IMR-90 (cell line): ENCODE measurements around the gene SYT2. TPM values are rescaled to one million over a fixed set of nuclear protein-coding genes. Genes with fewer than 3 reads are reported as not detected.
"Not testable (repeated sequence)": the region's sequence is repeated elsewhere in the genome, so short reads cannot be mapped to it uniquely, and the experiment has no call there.

ENCODE experiments used
- ATAC-seq: fragments of 200-7000 bp; cut with Tn5 transposase; 2 replicates; pipeline ENCODE4 v1.9.1; 2020; ENCODE audit warnings: low read depth, mild to moderate bottlenecking, moderate library complexity
- BruUV-seq: library from RNA; stranded (reverse); fragments of 400-500 nt; replicated peaks from 2 replicates; lab custom pipeline; 2021; lab: Mats Ljungman, UMichigan
- CTCF ChIA-PET: fragments of 300-600 bp; formaldehyde crosslinking; extraction: SDS; loops from one replicate; lab custom pipeline; 2021; ENCODE audit warnings: antibody characterized with exemption; lab: Yijun Ruan, JAX
- POLR2A ChIA-PET: fragments of 300-600 bp; sonication (Branson Sonifier 250); formaldehyde crosslinking; loops from one replicate; lab custom pipeline; 2022; ENCODE audit warnings: antibody characterized with exemption; ENCODE audit not compliant: unreplicated experiment; lab: Charles Lee
- DNase-seq: peaks from one replicate; pipeline ENCODE4 v3.0.0; 2013
- H2AFZ ChIP-seq: replicated peaks from 2 replicates; pipeline ENCODE3; 2013; ENCODE audit warnings: low read length, mild to moderate bottlenecking; ENCODE audit not compliant: poor library complexity
- H2AK5ac ChIP-seq: 2 replicates; pipeline ENCODE4 v1.6.1; 2013; ENCODE audit warnings: low read depth, low read length, inconsistent platforms
- H2AK9ac ChIP-seq: replicated peaks from 2 replicates; pipeline ENCODE3; 2013; ENCODE audit warnings: mild to moderate bottlenecking, low read depth, low read length, moderate library complexity; ENCODE audit not compliant: poor library complexity
- H2BK120ac ChIP-seq: 2 replicates; pipeline ENCODE4 v1.6.1; 2013; ENCODE audit warnings: low read depth, low read length, inconsistent platforms
- H2BK15ac ChIP-seq: 3 replicates; pipeline ENCODE4 v1.6.1; 2013; ENCODE audit warnings: low read depth, low read length, inconsistent platforms
- H2BK20ac ChIP-seq: 2 replicates; pipeline ENCODE4 v1.6.1; 2013; ENCODE audit warnings: low read depth, mild to moderate bottlenecking, inconsistent platforms, low read length, moderate library complexity
- H2BK5ac ChIP-seq: 2 replicates; pipeline ENCODE4 v1.6.1; 2013; ENCODE audit warnings: mild to moderate bottlenecking, low read depth, low read length, inconsistent platforms; ENCODE audit not compliant: poor library complexity, severe bottlenecking
- H3K14ac ChIP-seq: replicated peaks from 2 replicates; pipeline ENCODE4 v1.6.1; 2013; ENCODE audit warnings: low read depth, low read length, inconsistent platforms
- H3K18ac ChIP-seq: 2 replicates; pipeline ENCODE4 v1.6.1; 2013; ENCODE audit warnings: low read depth, low read length, control low read depth
- H3K23ac ChIP-seq: 2 replicates; pipeline ENCODE4 v1.6.1; 2013; ENCODE audit warnings: low read depth, low read length, inconsistent platforms
- H3K27ac ChIP-seq: 2 replicates; pipeline ENCODE4 v1.5.1; 2013; ENCODE audit warnings: mild to moderate bottlenecking, control low read depth, low read length; ENCODE audit not compliant: insufficient read depth
- H3K27me3 ChIP-seq: 2 replicates; pipeline ENCODE4 v1.6.1; 2013; ENCODE audit warnings: low read length; ENCODE audit not compliant: control insufficient read depth, insufficient read depth
- H3K36me3 ChIP-seq: 2 replicates; pipeline ENCODE4 v1.6.1; 2013; ENCODE audit warnings: low read length, mixed read lengths; ENCODE audit not compliant: control insufficient read depth, insufficient read depth
- H3K4ac ChIP-seq: 2 replicates; pipeline ENCODE4 v1.6.1; 2013; ENCODE audit warnings: low read depth, low read length, inconsistent platforms
- H3K4me1 ChIP-seq: 2 replicates; pipeline ENCODE4 v1.6.1; 2013; ENCODE audit warnings: low read length, mixed read lengths; ENCODE audit not compliant: control insufficient read depth, insufficient read depth
- H3K4me2 ChIP-seq: 2 replicates; pipeline ENCODE4 v1.6.1; 2013; ENCODE audit warnings: low read depth, mild to moderate bottlenecking, control low read depth, low read length, moderate library complexity
- H3K4me3 ChIP-seq: 2 replicates; pipeline ENCODE4 v1.5.1; 2013; ENCODE audit warnings: low read depth, mild to moderate bottlenecking, control low read depth, low read length, moderate library complexity; ENCODE audit not compliant: insufficient read depth
- H3K56ac ChIP-seq: 2 replicates; pipeline ENCODE4 v1.6.1; 2013; ENCODE audit warnings: low read length, inconsistent platforms; ENCODE audit not compliant: insufficient read depth; ENCODE audit errors: extremely low read depth
- H3K79me1 ChIP-seq, 2 experiments: 2 replicates each; pipeline ENCODE4 v1.6.1; 2013; ENCODE audit warnings: low read length in 2 of 2, inconsistent platforms in 1 of 2, low read depth in 1 of 2
- H3K9ac ChIP-seq: 2 replicates; pipeline ENCODE4 v1.6.1; 2013; ENCODE audit warnings: low read depth, low read length, control low read depth
- H3K9me1 ChIP-seq: 2 replicates; pipeline ENCODE4 v1.6.1; 2013; ENCODE audit warnings: low read length, inconsistent platforms; ENCODE audit not compliant: insufficient read depth
- H3K9me3 ChIP-seq: 2 replicates; pipeline ENCODE4 v1.6.1; 2013; ENCODE audit warnings: low read length; ENCODE audit not compliant: control insufficient read depth, insufficient read depth
- H4K20me1 ChIP-seq: 2 replicates; pipeline ENCODE4 v1.6.1; 2013; ENCODE audit warnings: low read length, inconsistent platforms; ENCODE audit not compliant: insufficient read depth
- H4K5ac ChIP-seq: 2 replicates; pipeline ENCODE4 v1.6.1; 2013; ENCODE audit warnings: mild to moderate bottlenecking, low read depth, low read length, control low read depth
- H4K8ac ChIP-seq, 2 experiments: 2 replicates each; pipeline ENCODE4 v1.6.1; 2013; ENCODE audit warnings: low read depth in 2 of 2, low read length in 2 of 2, control low read depth in 1 of 2, inconsistent platforms in 1 of 2
- H4K91ac ChIP-seq: 2 replicates; pipeline ENCODE4 v1.6.1; 2013; ENCODE audit warnings: low read depth, low read length, inconsistent platforms; ENCODE audit not compliant: insufficient read depth
- CHD1 ChIP-seq: IDR thresholded peaks from 2 replicates; pipeline ENCODE4 v1.6.1; 2012; ENCODE audit warnings: low read depth, low read length, improper control_type of control experiment
- ELK1 ChIP-seq: fragments of 150-350 bp; IDR thresholded peaks from 2 replicates; pipeline ENCODE4 v1.6.1; 2016; ENCODE audit warnings: low read depth, mild to moderate bottlenecking, low read length, moderate library complexity, borderline replicate concordance
- NFE2L2 ChIP-seq: fragments of 150-350 bp; IDR thresholded peaks from 2 replicates; pipeline ENCODE4 v1.6.1; 2016; ENCODE audit warnings: low read depth, mild to moderate bottlenecking, low read length
- POLR2A ChIP-seq: IDR thresholded peaks from 2 replicates; pipeline ENCODE4 v1.6.1; 2012; ENCODE audit warnings: mild to moderate bottlenecking, low read depth, low read length
- RCOR1 ChIP-seq: IDR thresholded peaks from 2 replicates; pipeline ENCODE4 v1.6.1; 2012; ENCODE audit warnings: mild to moderate bottlenecking, low read length, improper control_type of control experiment; ENCODE audit not compliant: insufficient replicate concordance
- WGBS, 2 experiments: methylation state at CpG; one replicate each; pipeline versions ENCODE4 v1.1.5 to v1.1.7; 2013; ENCODE audit warnings: missing lambda C conversion rate in 2 of 2; ENCODE audit not compliant: insufficient read length in 1 of 2; ENCODE audit errors: extremely low coverage in 2 of 2; 5-methylcytosine and 5-hydroxymethylcytosine counted together
- dilution Hi-C: fragments of 300-500 bp; cut with HindIII; formaldehyde crosslinking; loops from one replicate; pipeline ENCODE4 v1.14.3; 2018; ENCODE audit warnings: low sequenced_read_pairs; ENCODE audit not compliant: unreplicated experiment
- in situ Hi-C: fragments of 300-500 bp; cut with MboI; formaldehyde crosslinking; loops from 3 replicates; pipeline ENCODE4 v1.14.3; 2019; ENCODE audit warnings: low sequenced_read_pairs, inconsistent platforms, mixed read lengths
- intact Hi-C: fragments of 100-400 bp; cut with micrococcal nuclease; formaldehyde crosslinking; loops from 2 replicates; pipeline ENCODE4 v1.10.0; 2022
- polyA plus RNA-seq, 3 experiments: library from polyadenylated mRNA; depleted of rRNA; stranded (reverse); fragments of >200 nt; gene quantifications; 2 replicates each; pipeline ENCODE4 v1.2.3, GENCODE V29; 2012; ENCODE audit warnings: low replicate concordance in 1 of 3
- total RNA-seq: library from RNA; depleted of rRNA; stranded (reverse); fragments of >200 nt; gene quantifications from 2 replicates; pipeline ENCODE4 v1.2.3, GENCODE V29; 2012

The SYT2 gene
- total and polyA plus RNA-seq, 2 of the 4 experiments (the other 2 are of a cell fraction), result under 0.01 TPM

DNA sequence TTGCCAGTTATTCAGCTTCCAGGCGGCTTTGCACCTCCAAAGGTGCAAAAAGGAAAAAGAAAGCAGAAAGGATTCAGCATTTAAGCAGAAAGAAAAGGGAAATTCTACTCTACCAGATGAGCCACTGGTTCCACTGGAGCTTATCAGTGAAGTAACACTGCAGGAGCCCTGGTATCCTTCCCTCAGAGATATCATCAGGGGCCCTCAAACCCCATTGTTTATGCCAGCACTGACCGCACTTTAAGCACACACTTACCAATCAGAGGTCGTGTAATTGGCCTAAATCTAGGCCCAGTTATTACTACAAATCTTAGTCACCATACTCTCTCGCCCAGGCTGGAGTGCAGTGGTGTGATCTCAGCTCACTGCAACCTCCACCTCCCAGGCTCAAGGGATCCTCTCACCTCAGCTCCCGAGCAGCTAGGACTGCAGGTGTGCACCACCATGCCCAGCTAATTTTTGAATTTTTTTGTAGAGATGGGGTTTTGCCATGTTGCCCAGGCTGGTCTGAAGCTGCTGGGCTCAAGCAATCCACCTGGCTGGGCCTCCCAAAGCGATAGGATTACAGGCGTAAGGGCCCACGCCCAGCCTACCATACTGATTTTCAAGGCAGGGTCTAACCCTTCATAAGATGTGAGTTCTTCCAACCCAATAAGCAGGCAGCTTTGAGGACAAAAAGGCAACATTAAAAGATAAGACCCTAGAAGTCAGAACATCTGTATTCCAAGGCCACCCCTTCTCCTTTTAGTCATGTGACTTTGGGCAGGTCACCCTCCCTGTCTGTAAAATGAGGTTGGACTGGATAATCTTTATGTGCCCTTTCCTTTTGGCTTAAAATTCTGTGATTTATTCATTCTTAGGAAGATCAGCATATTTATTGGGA, 125.3 kb downstream of the SYT2 start:
- peak; percentile 4; the same call in 1 of the 2 replicates for ATAC-seq
- dilution Hi-C loops (no loop called here), intact Hi-C loops (loop anchor here (5.0 kb wide), 1 partner anchor 78 kb away; no protein-coding TSS in a partner anchor), in situ Hi-C loops (no loop called here)
- Histone ChIP-seq H3K4me3 (no peak overlapping the region), H3K36me3 (peaks cover 5% of the 10 kb centered on the region), H3K4me1 (peaks cover 44% of the 10 kb centered on the region), H2AK5ac (peak overlapping the region; percentile 78; the same call in 1 of the 2 replicates), H3K9me1 (peaks cover 42% of the 10 kb centered on the region), H3K14ac (peak overlapping the region; percentile 81), H3K79me1 (peaks cover 0 to 16% of the 10 kb centered on the region in 2 experiments; a peak in 1 of 4 replicates), H2BK20ac (peak overlapping the region; percentile 87), H2BK120ac (peak overlapping the region; percentile 90), H2BK5ac (peak overlapping the region; percentile 35), H3K18ac (peak overlapping the region; percentile 89), H4K20me1 (no peaks in the 10 kb centered on the region), H3K27me3 (no peaks in the 10 kb centered on the region), H3K27ac (peak overlapping the region; percentile 92), H3K9ac (peak overlapping the region; percentile 18; the same call in 1 of the 2 replicates), H3K56ac (peak overlapping the region; percentile 23; the same call in 1 of the 2 replicates), H4K91ac (peak overlapping the region; percentile 75), H3K4ac (peak overlapping the region; percentile 67), H2BK15ac (peak overlapping the region; percentile 71; the same call in 2 of the 3 replicates), H3K23ac (peak overlapping the region; percentile 55), H3K4me2 (0 out of 2 replicates have a peak overlapping the region, but pooled peaks have one; percentile 7), H4K8ac (peak overlapping the region; percentile 63 to 67; a peak in 3 of 4 replicates), H3K9me3 (no peaks in the 10 kb centered on the region), H2AFZ (no peak overlapping the region), H2AK9ac (no peak overlapping the region), H4K5ac (peak overlapping the region; percentile 89)
- TF ChIP-seq CHD1, result no peak
- TF ChIP-seq POLR2A, result no peak
- TF ChIP-seq ELK1, result no peak
- no peak for TF ChIP-seq NFE2L2
- TF ChIP-seq RCOR1, result no peak
- ChIA-PET POLR2A (no interaction called here), CTCF (interaction anchor here (1.5 to 2.1 kb wide), 2 partner anchors 14 to 15 kb away, joined by 3 to 7 read pairs; no protein-coding TSS in a partner anchor)
- 80% methylated on average over 1 of the region's 8 CpGs; no CpG with 5 or more reads in 1 of the 2 experiments for WGBS, 2 experiments
- peak; percentile 74 for DNase-seq
- no TSS peak for BruUV-seq

- dilution Hi-C loops, H4K91ac ChIP-seq, H3K23ac ChIP-seq, H3K14ac ChIP-seq, H3K36me3 ChIP-seq, DNase-seq, H3K9ac ChIP-seq, H3K9me3 ChIP-seq, H2BK15ac ChIP-seq, H3K56ac ChIP-seq, intact Hi-C loops, H4K20me1 ChIP-seq, H3K27me3 ChIP-seq, POLR2A ChIA-PET, H2AFZ ChIP-seq, H4K5ac ChIP-seq, H2BK20ac ChIP-seq, H2AK5ac ChIP-seq, H4K8ac ChIP-seq, H2BK5ac ChIP-seq, H3K27ac ChIP-seq, in situ Hi-C loops, H3K4ac ChIP-seq, BruUV-seq, H2AK9ac ChIP-seq, H2BK120ac ChIP-seq, H3K18ac ChIP-seq, H3K4me3 ChIP-seq, H3K4me2 ChIP-seq, ATAC-seq, CTCF ChIA-PET: not testable (repeated sequence)
- WGBS, 2 experiments, result no CpG with 5 or more reads among the region's 5 CpGs
- peaks cover 0 to 13% of the 10 kb centered on the region in 2 experiments; a peak in 2 of 4 replicates for H3K79me1 ChIP-seq
- peaks cover 39% of the 10 kb centered on the region for H3K9me1 ChIP-seq
- H3K4me1 ChIP-seq, result peaks cover 44% of the 10 kb centered on the region
Observed at GRCh38 chr1:202582350-202582749, 127.9 kb downstream of the SYT2 start.
